Muscle layer of duodenum (tissue), 2 donors: Measurements from ENCODE around the gene HMGCR.
A peak's percentile ranks its signal among the peaks of the same experiment; 100 is the strongest.
"Not testable (repeated sequence)": the region's sequence is repeated elsewhere in the genome, so short reads cannot be mapped to it uniquely, and the experiment has no call there.

Experiments used
- H3K27ac ChIP-seq: one replicate; pipeline ENCODE4 v1.7.0; 2013; ENCODE audit warnings: mild to moderate bottlenecking, low read length
- H3K27me3 ChIP-seq: one replicate; pipeline ENCODE4 v1.7.0; 2013; ENCODE audit warnings: low read depth, mild to moderate bottlenecking, control low read depth, low read length
- H3K36me3 ChIP-seq, 2 donors: one replicate each; pipeline ENCODE4 v1.7.0; 2013; ENCODE audit warnings: low read length in 2 of 2, control low read depth in 1 of 2, mild to moderate bottlenecking in 1 of 2; ENCODE audit not compliant: insufficient read depth in 2 of 2, control insufficient read depth in 1 of 2
- H3K4me1 ChIP-seq, 2 donors: one replicate each; pipeline ENCODE4 v1.7.0; 2013; ENCODE audit warnings: low read length in 2 of 2, mild to moderate bottlenecking in 2 of 2, control low read depth in 1 of 2, moderate library complexity in 1 of 2; ENCODE audit not compliant: insufficient read depth in 2 of 2, control insufficient read depth in 1 of 2
- H3K4me3 ChIP-seq, 2 donors: one replicate each; pipeline ENCODE4 v1.7.0; 2013; ENCODE audit warnings: low read length in 2 of 2, low read depth in 1 of 2, mild to moderate bottlenecking in 1 of 2
- H3K9me3 ChIP-seq, 2 donors: one replicate each; pipeline ENCODE4 v1.7.0; 2013; ENCODE audit warnings: low read length in 2 of 2, control low read depth in 1 of 2, mild to moderate bottlenecking in 1 of 2; ENCODE audit not compliant: control insufficient read depth in 1 of 2
- donor health status: healthy.

Gene HMGCR

GRCh38 chr5:75325242-75325641 lies 11.8 kb upstream of the HMGCR start:
- no peaks in the 10 kb centered on the region for H3K4me1 ChIP-seq
- no peak overlapping the region for H3K4me3 ChIP-seq
- H3K36me3 ChIP-seq, result no peaks in the 10 kb centered on the region
- no peaks in the 10 kb centered on the region for H3K9me3 ChIP-seq
- H3K27ac ChIP-seq, result no peak overlapping the region
- H3K27me3 ChIP-seq, result no peaks in the 10 kb centered on the region

DNA sequence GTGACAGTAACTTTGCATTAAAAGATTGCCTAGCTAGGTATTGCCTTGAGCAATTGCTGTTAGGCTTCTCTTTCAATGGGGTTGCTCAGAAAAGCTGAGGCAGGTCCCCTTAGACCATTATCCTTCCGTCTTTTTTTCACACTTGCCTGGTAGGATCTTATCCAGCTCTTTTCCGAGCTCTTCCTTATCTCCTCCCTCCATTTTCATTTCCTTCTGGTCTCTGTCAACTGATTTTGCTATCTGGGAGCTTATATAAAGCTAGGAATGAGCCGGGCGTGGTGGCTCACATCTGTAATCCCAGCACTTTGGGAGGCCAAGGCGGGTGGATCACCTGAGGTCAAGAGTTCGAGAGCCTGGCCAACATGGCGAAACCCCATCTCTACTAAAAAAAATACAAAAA lies 6.6 kb upstream of the HMGCR start:
- Histone ChIP-seq H3K9me3 (no peaks in the 10 kb centered on the region), H3K4me3 (no peak overlapping the region), H3K27me3 (no peaks in the 10 kb centered on the region), H3K36me3 (no peaks in the 10 kb centered on the region), H3K4me1 (no peaks in the 10 kb centered on the region), H3K27ac (no peak overlapping the region)

- Histone ChIP-seq H3K9me3 (no peaks in the 10 kb centered on the region), H3K27ac (no peak overlapping the region), H3K36me3 (no peaks in the 10 kb centered on the region), H3K27me3 (no peaks in the 10 kb centered on the region), H3K4me1 (peaks cover 5 to 6% of the 10 kb centered on the region in 2 donors), H3K4me3 (no peak overlapping the region)
Observed at GRCh38 chr5:75331095-75332090, 5.6 kb upstream of the HMGCR start.

- H3K4me3 ChIP-seq, H3K27me3 ChIP-seq, H3K9me3 ChIP-seq, H3K27ac ChIP-seq, H3K36me3 ChIP-seq: not testable (repeated sequence)
- peaks cover 5 to 14% of the 10 kb centered on the region in 2 donors for H3K4me1 ChIP-seq
Observed at GRCh38 chr5:75333759-75334158, 3.3 kb upstream of the HMGCR start.

GRCh38 chr5:75334413-75334812 lies 2.6 kb upstream of the HMGCR start:
- not testable (repeated sequence) for H3K27ac ChIP-seq, H3K36me3 ChIP-seq, H3K9me3 ChIP-seq, H3K27me3 ChIP-seq, H3K4me3 ChIP-seq
- H3K4me1 ChIP-seq, result peaks cover 5 to 18% of the 10 kb centered on the region in 2 donors

- Histone ChIP-seq H3K4me1 (peaks cover 5 to 18% of the 10 kb centered on the region in 2 donors), H3K27ac (no peak overlapping the region), H3K9me3 (no peaks in the 10 kb centered on the region), H3K4me3 (no peak overlapping the region), H3K27me3 (no peaks in the 10 kb centered on the region), H3K36me3 (no peaks in the 10 kb centered on the region)
Observed at GRCh38 chr5:75335486-75335885, 1.5 kb upstream of the HMGCR start.

- Histone ChIP-seq H3K27ac (peak overlapping the region; percentile 86), H3K27me3 (no peaks in the 10 kb centered on the region), H3K9me3 (no peaks in the 10 kb centered on the region), H3K4me1 (peaks cover 5 to 18% of the 10 kb centered on the region in 2 donors), H3K36me3 (no peaks in the 10 kb centered on the region), H3K4me3 (peak overlapping the region; percentile 86 to 92)
Observed at GRCh38 chr5:75335952-75336614, 937 bp upstream of the HMGCR start.

DNA sequence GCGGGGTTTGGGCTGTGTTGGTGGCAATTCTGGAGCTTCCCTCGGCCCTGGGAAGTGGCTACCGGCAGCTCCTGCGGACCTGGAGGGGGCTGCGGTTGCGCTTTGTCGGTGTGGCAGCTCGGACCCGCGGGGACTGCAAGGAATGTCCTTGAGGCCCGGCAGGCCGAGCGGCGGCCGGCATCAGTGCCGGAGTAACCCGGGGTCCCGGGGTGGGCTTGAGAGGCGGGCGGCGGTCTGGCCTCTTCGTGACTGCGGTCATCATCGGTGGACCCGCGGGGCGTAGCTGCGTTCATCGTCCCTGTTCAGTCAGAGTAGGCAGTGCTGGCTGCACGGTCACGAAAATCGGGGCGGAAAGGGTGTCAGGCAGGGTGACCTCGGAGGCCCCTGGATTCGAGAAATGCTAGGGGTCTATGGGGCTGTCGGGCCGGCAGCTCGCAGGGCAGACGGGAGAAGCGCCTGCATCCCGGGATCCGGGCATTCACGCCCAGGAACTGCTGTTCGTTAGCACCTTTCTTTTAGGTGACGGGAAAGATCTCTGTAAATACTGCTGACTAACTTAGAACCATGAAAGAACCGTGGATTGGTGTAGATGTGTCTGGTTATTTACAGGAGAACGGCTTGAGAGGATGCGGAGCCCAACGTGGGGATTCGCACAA lies 474 bp downstream of the HMGCR start:
- H3K4me3 ChIP-seq, result peak overlapping the region; percentile 86 to 92
- H3K27ac ChIP-seq, result peak overlapping the region; percentile 69
- H3K27me3 ChIP-seq, result no peaks in the 10 kb centered on the region
- peaks cover 5 to 18% of the 10 kb centered on the region in 2 donors for H3K4me1 ChIP-seq
- H3K36me3 ChIP-seq, result no peaks in the 10 kb centered on the region
- no peaks in the 10 kb centered on the region for H3K9me3 ChIP-seq

GRCh38 chr5:75338408-75338807 lies 1.4 kb downstream of the HMGCR start:
- H3K9me3 ChIP-seq, result no peaks in the 10 kb centered on the region
- H3K4me1 ChIP-seq, result peaks cover 5 to 18% of the 10 kb centered on the region in 2 donors

GRCh38 chr5:75340714-75341478 lies 3.9 kb downstream of the HMGCR start:
- no peak overlapping the region for H3K27ac ChIP-seq
- H3K9me3 ChIP-seq, result no peaks in the 10 kb centered on the region
- no peak overlapping the region for H3K4me3 ChIP-seq
- no peaks in the 10 kb centered on the region for H3K27me3 ChIP-seq
- H3K4me1 ChIP-seq, result peaks cover 5 to 17% of the 10 kb centered on the region in 2 donors
- peaks cover 0 to 5% of the 10 kb centered on the region in 2 donors for H3K36me3 ChIP-seq

More at GRCh38 chr5:75338408-75338807, 1.4 kb downstream of the HMGCR start:
- Histone ChIP-seq H3K27ac (no peak overlapping the region), H3K36me3 (no peaks in the 10 kb centered on the region), H3K4me3 (peak overlapping the region; percentile 86 to 92), H3K27me3 (no peaks in the 10 kb centered on the region)
